Keratinocyte (primary cell): ENCODE data around the gene NLRP3. TPM values are rescaled to one million over a fixed set of nuclear protein-coding genes. Genes with fewer than 3 reads are reported as not detected.

Source experiments
- DNase-seq: peaks from one replicate; pipeline ENCODE4 v3.0.0-alpha.2; 2011; ENCODE audit warnings: low read depth, missing footprints, low spot score
- FAIRE-seq: peaks from 2 replicates; lab custom pipeline; 2011; peaks lifted over from hg19 to GRCh38; lab: Jason Lieb, UNC
- H2AFZ ChIP-seq: 2 replicates; pipeline ENCODE4 v1.6.0; 2012; ENCODE audit warnings: low read length, control low read depth, inconsistent platforms; ENCODE audit not compliant: control insufficient read depth
- H3K27ac ChIP-seq: 2 replicates; pipeline ENCODE4 v1.5.1; 2011; ENCODE audit warnings: low read length; ENCODE audit not compliant: control insufficient read depth, insufficient read depth
- H3K27me3 ChIP-seq: 3 replicates; pipeline ENCODE4 v1.6.0; 2011; ENCODE audit warnings: low read length; ENCODE audit not compliant: control insufficient read depth, insufficient read depth; ENCODE audit errors: extremely low read depth
- H3K36me3 ChIP-seq, 2 experiments: 2 replicates in 1 of 2; 3 replicates in 1 of 2; pipeline ENCODE4 v1.5.1; 2011; ENCODE audit warnings: low read length in 2 of 2, mild to moderate bottlenecking in 1 of 2; ENCODE audit not compliant: control insufficient read depth in 2 of 2, insufficient read depth in 2 of 2; ENCODE audit errors: extremely low read depth in 1 of 2
- H3K4me1 ChIP-seq: 3 replicates; pipeline ENCODE4 v1.5.1; 2011; ENCODE audit warnings: low read length; ENCODE audit not compliant: control insufficient read depth, insufficient read depth; ENCODE audit errors: extremely low read depth
- H3K4me2 ChIP-seq: 3 replicates; pipeline ENCODE4 v1.6.0; 2011; ENCODE audit warnings: low read depth, low read length; ENCODE audit not compliant: control insufficient read depth, insufficient read depth; ENCODE audit errors: extremely low read depth
- H3K4me3 ChIP-seq, 3 experiments: fragments of 200-600 bp in 1 of 3; sonication (generic) in 1 of 3; 2 replicates in 2 of 3; 3 replicates in 1 of 3; pipeline ENCODE4 v1.5.1; 2011 to 2016; ENCODE audit warnings: low read length in 3 of 3, mild to moderate bottlenecking in 3 of 3, control low read depth in 2 of 3, inconsistent platforms in 1 of 3, low read depth in 1 of 3, mixed read lengths in 1 of 3, mixed run types in 1 of 3, moderate library complexity in 1 of 3; ENCODE audit not compliant: control insufficient read depth in 2 of 3, insufficient read depth in 2 of 3; ENCODE audit errors: extremely low read depth in 1 of 3
- H3K79me2 ChIP-seq: 2 replicates; pipeline ENCODE4 v1.6.0; 2012; ENCODE audit warnings: low read length; ENCODE audit not compliant: control insufficient read depth, insufficient read depth
- H3K9ac ChIP-seq: 3 replicates; pipeline ENCODE4 v1.6.0; 2011; ENCODE audit warnings: low read length; ENCODE audit not compliant: control insufficient read depth, insufficient read depth; ENCODE audit errors: extremely low read depth
- H3K9me1 ChIP-seq: 3 replicates; pipeline ENCODE4 v1.6.0; 2011; ENCODE audit warnings: low read length; ENCODE audit not compliant: control insufficient read depth, insufficient read depth; ENCODE audit errors: extremely low read depth
- H3K9me3 ChIP-seq: 2 replicates; pipeline ENCODE4 v1.5.1; 2012; ENCODE audit warnings: low read depth, low read length; ENCODE audit not compliant: control insufficient read depth
- H4K20me1 ChIP-seq: 3 replicates; pipeline ENCODE4 v1.6.0; 2011; ENCODE audit warnings: low read length; ENCODE audit not compliant: control insufficient read depth, insufficient read depth; ENCODE audit errors: extremely low read depth
- EZH2 ChIP-seq: IDR thresholded peaks from one replicate; pipeline ENCODE4 v1.6.1; 2012; ENCODE audit warnings: inconsistent platforms, mild to moderate bottlenecking, low read length, moderate library complexity
- dilution Hi-C: fragments of 300-500 bp; cut with MboI; formaldehyde crosslinking; loops from one replicate; pipeline ENCODE4 v1.7.0; 2020; ENCODE audit warnings: low sequenced_read_pairs; ENCODE audit not compliant: extremely low pct_ligation_motif_present
- polyA plus RNA-seq, 5 experiments: library from polyadenylated mRNA; depleted of rRNA in 3 of 5; stranded (reverse) in 3 of 5; stranded (forward) in 1 of 5; unstranded in 1 of 5; fragments of >200 nt; gene quantifications; 1 replicate in 1 of 5; 2 replicates in 3 of 5; 3 replicates in 1 of 5; pipeline versions ENCODE4 v1.2.1 to v1.2.3, GENCODE V29; 2011 to 2012; ENCODE audit warnings: missing spikeins in 2 of 5, low read depth in 1 of 5, low replicate concordance in 1 of 5
- TF ChIP-seq, protein P1 (sequence below), 3 experiments: IDR thresholded peaks in 1 of 3; conservative IDR thresholded peaks in 1 of 3; optimal IDR thresholded peaks in 1 of 3; 2 replicates in 2 of 3; 3 replicates in 1 of 3; pipeline versions ENCODE3 to v1.5.1; 2011; ENCODE audit warnings: low read length in 3 of 3, mild to moderate bottlenecking in 3 of 3, moderate library complexity in 2 of 3, control low read depth in 1 of 3, inconsistent platforms in 1 of 3; ENCODE audit not compliant: insufficient read depth in 2 of 3; ENCODE audit errors: extremely low read depth in 1 of 3

Gene NLRP3
- polyA plus RNA-seq, 1 donor (not counting 4 experiments of a cell fraction or from before 2014, with no cell fraction given) = 0.03 TPM

DNA sequence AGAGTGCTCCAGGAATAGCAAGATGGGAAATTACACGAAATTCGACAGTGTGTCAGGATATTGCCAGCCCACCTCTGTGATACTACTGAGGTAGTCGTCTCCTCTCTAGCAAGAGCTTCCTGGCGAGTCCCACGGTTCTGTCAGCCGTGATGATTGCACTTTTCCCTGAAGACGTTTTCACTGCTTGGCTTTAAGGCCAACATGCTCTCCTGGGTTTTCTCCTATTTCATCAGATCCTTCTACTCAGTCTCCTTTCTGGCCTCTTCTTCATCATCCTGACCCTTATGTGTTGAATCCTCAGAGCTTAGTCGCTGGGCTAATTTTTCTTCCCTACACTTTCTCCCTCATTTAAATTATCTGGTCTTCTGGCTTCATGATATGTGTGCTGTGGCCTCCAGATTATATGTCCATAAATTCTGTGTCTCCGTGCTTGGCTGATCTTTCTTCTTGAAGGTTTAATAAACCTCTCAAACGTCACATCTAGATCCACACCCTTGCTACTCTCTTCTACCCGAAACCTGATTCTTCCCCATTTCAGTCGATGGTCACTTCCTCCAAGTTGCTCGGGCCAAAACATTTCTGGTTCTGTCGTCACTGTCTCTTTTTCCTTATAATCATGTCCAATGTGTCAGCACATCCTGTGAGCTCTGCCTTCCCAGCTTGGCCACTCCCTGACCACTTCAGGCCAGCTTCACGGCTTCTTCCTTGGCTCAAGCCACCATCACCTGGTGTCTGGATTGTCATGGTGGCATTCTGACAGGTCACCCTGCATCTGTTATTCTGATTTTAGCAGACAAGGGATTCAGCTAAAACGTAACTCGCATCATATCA lies 29.8 kb downstream of the NLRP3 start:
- H3K9me1 ChIP-seq = no peaks in the 10 kb centered on the region
- dilution Hi-C loops = no loop called here
- H2AFZ ChIP-seq = no peak overlapping the region
- FAIRE-seq = no peak
- H3K79me2 ChIP-seq = no peaks in the 10 kb centered on the region
- H3K9ac ChIP-seq = no peak overlapping the region
- no peak overlapping the region for H3K27ac ChIP-seq
- no peaks in the 10 kb centered on the region for H4K20me1 ChIP-seq
- DNase-seq = no peak
- H3K27me3 ChIP-seq = no peaks in the 10 kb centered on the region
- H3K9me3 ChIP-seq = no peaks in the 10 kb centered on the region
- no peak overlapping the region for H3K4me3 ChIP-seq
- H3K36me3 ChIP-seq = no peaks in the 10 kb centered on the region
- peaks cover 4% of the 10 kb centered on the region for H3K4me1 ChIP-seq
- TF ChIP-seq, protein P1, sequence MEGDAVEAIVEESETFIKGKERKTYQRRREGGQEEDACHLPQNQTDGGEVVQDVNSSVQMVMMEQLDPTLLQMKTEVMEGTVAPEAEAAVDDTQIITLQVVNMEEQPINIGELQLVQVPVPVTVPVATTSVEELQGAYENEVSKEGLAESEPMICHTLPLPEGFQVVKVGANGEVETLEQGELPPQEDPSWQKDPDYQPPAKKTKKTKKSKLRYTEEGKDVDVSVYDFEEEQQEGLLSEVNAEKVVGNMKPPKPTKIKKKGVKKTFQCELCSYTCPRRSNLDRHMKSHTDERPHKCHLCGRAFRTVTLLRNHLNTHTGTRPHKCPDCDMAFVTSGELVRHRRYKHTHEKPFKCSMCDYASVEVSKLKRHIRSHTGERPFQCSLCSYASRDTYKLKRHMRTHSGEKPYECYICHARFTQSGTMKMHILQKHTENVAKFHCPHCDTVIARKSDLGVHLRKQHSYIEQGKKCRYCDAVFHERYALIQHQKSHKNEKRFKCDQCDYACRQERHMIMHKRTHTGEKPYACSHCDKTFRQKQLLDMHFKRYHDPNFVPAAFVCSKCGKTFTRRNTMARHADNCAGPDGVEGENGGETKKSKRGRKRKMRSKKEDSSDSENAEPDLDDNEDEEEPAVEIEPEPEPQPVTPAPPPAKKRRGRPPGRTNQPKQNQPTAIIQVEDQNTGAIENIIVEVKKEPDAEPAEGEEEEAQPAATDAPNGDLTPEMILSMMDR (optimal IDR thresholded peaks at IDR 0.05 in 1 of 3, IDR thresholded peaks at IDR 0.05 in 1 of 3, conservative IDR thresholded peaks at IDR 0.05 in 1 of 3; ENCODE audit: extremely low read depth in 1 of 3, insufficient read depth in 2 of 3, low read length in 3 of 3) = no peak
- TF ChIP-seq EZH2 = no peak
- H3K4me2 ChIP-seq = no peak overlapping the region

DNA sequence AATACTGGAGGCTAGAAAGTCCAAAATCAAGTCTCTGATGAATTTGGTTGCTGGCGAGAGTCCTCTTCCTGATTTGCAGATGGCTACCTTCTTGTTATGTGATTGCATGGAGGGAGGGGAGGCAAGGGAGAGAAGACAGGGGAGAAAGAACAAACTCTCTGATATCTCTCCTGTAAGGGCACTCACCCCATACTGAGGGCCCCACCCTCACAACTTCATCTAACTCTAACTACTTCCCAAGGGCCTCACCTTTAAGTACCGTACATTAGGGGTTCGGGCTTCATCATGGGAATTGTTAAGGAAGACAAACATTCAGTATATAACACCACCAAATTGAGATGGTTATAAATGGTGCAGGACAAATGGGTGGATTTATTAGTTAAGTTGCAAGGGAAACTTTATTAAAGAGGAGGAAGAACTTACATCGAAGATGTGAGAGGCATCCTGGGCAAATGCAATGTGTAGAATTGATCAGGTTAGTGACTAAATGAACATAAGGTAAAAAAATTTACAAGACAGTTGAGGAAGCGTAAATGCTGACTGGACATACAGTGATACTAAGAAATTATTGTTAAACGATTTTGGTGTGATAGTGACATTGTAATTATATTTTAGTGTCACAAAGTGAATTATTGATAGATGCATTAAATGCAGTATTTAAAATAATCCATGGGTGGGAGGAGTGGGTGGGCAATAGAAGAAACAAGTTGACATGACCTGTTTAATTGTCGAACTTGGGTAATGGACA lies 31.4 kb downstream of the NLRP3 start:
- Histone ChIP-seq H3K4me3 (peak overlapping the region in 1 of 3 experiments; percentile 38), H3K4me1 (peaks cover 4% of the 10 kb centered on the region), H3K4me2 (peak overlapping the region; percentile 82), H3K79me2 (no peaks in the 10 kb centered on the region), H4K20me1 (no peaks in the 10 kb centered on the region), H3K9me1 (no peaks in the 10 kb centered on the region), H3K36me3 (no peaks in the 10 kb centered on the region), H3K9ac (no peak overlapping the region), H3K9me3 (peaks cover 3% of the 10 kb centered on the region), H2AFZ (peak overlapping the region; percentile 71), H3K27me3 (no peaks in the 10 kb centered on the region), H3K27ac (no peak overlapping the region)
- TF ChIP-seq, protein P1 (optimal IDR thresholded peaks at IDR 0.05 in 1 of 3, IDR thresholded peaks at IDR 0.05 in 1 of 3, conservative IDR thresholded peaks at IDR 0.05 in 1 of 3; ENCODE audit: extremely low read depth in 1 of 3, insufficient read depth in 2 of 3, low read length in 3 of 3) = no peak
- TF ChIP-seq EZH2 = no peak
- no peak for DNase-seq
- no peak for FAIRE-seq
- dilution Hi-C loops = no loop called here
